Stimulated activated memory B cell treated with anti-CD40 and anti-IgM and Interleukin-4, amounts not matched to agents 10 μg/mL and 1 μg/mL and 100 μg/mL, for 72 hours (primary cell): ENCODE results near the gene PLEKHN1.
A peak's percentile ranks its signal among the peaks of the same experiment; 100 is the strongest.
"Not testable (repeated sequence)": the region's sequence is repeated elsewhere in the genome, so short reads cannot be mapped to it uniquely, and the experiment has no call there.

ENCODE experiments used
- ATAC-seq: fragments of 150-1000 bp; cut with Tn5 transposase; 2 replicates; pipeline ENCODE4 v1.10.0; 2021
- H3K27ac Mint-ChIP-seq: one replicate; pipeline ENCODE4 v1.8.0; 2022; ENCODE audit warnings: mild to moderate bottlenecking, mixed read lengths
- H3K27me3 Mint-ChIP-seq: one replicate; pipeline ENCODE4 v1.8.0; 2022; ENCODE audit warnings: mixed read lengths
- H3K36me3 Mint-ChIP-seq: one replicate; pipeline ENCODE4 v1.8.0; 2022; ENCODE audit warnings: mixed read lengths
- H3K4me1 Mint-ChIP-seq: one replicate; pipeline ENCODE4 v1.8.0; 2022; ENCODE audit warnings: mixed read lengths
- H3K4me3 Mint-ChIP-seq: one replicate; pipeline ENCODE4 v1.8.0; 2022; ENCODE audit warnings: mild to moderate bottlenecking, moderate library complexity, mixed read lengths
- H3K9me3 Mint-ChIP-seq: one replicate; pipeline ENCODE4 v1.8.0; 2022; ENCODE audit warnings: mixed read lengths

Gene PLEKHN1

GRCh38 chr1:970242-970972, 4.1 kb downstream of the PLEKHN1 start:
- no peak overlapping the region for H3K4me3 Mint-ChIP-seq
- no peaks in the 10 kb centered on the region for H3K9me3 Mint-ChIP-seq
- ATAC-seq, result no peak
- no peaks in the 10 kb centered on the region for H3K4me1 Mint-ChIP-seq
- peaks cover 53% of the 10 kb centered on the region for H3K27me3 Mint-ChIP-seq
- H3K36me3 Mint-ChIP-seq, result no peaks in the 10 kb centered on the region
- no peak overlapping the region for H3K27ac Mint-ChIP-seq

- H3K4me3 Mint-ChIP-seq, result no peak overlapping the region
- no peaks in the 10 kb centered on the region for H3K9me3 Mint-ChIP-seq
- no peak for ATAC-seq
- no peaks in the 10 kb centered on the region for H3K36me3 Mint-ChIP-seq
- peaks cover 60% of the 10 kb centered on the region for H3K27me3 Mint-ChIP-seq
- peaks cover 7% of the 10 kb centered on the region for H3K4me1 Mint-ChIP-seq
- no peak overlapping the region for H3K27ac Mint-ChIP-seq
These were observed 4.9 kb downstream of the PLEKHN1 start for GRCh38 chr1:970973-971730.

- peaks cover 61% of the 10 kb centered on the region for H3K27me3 Mint-ChIP-seq
- no peak for ATAC-seq
- no peak overlapping the region for H3K4me3 Mint-ChIP-seq
- no peaks in the 10 kb centered on the region for H3K36me3 Mint-ChIP-seq
- H3K27ac Mint-ChIP-seq, result no peak overlapping the region
- H3K9me3 Mint-ChIP-seq, result no peaks in the 10 kb centered on the region
- peaks cover 7% of the 10 kb centered on the region for H3K4me1 Mint-ChIP-seq
These were observed 5.6 kb downstream of the PLEKHN1 start for GRCh38 chr1:971751-972506.

- H3K27me3 Mint-ChIP-seq, result peaks cover 63% of the 10 kb centered on the region
These were observed 6.6 kb downstream of the PLEKHN1 start for GRCh38 chr1:972726-973458.

GRCh38 chr1:973459-974292, 7.4 kb downstream of the PLEKHN1 start:
- Mint-ChIP-seq H3K36me3 (peaks cover 5% of the 10 kb centered on the region), H3K4me3 (no peak overlapping the region), H3K27me3 (peaks cover 64% of the 10 kb centered on the region), H3K4me1 (peaks cover 12% of the 10 kb centered on the region), H3K27ac (no peak overlapping the region), H3K9me3 (no peaks in the 10 kb centered on the region)
- ATAC-seq, result no peak

More at GRCh38 chr1:972726-973458, 6.6 kb downstream of the PLEKHN1 start:
- ATAC-seq, result no peak
- Mint-ChIP-seq H3K9me3 (no peaks in the 10 kb centered on the region), H3K27ac (no peak overlapping the region), H3K36me3 (no peaks in the 10 kb centered on the region), H3K4me1 (peaks cover 7% of the 10 kb centered on the region), H3K4me3 (no peak overlapping the region)

GRCh38 chr1:974293-974640, 8.0 kb downstream of the PLEKHN1 start:
- Mint-ChIP-seq H3K4me3 (no peak overlapping the region), H3K4me1 (peaks cover 12% of the 10 kb centered on the region), H3K27me3 (peaks cover 61% of the 10 kb centered on the region), H3K9me3 (no peaks in the 10 kb centered on the region), H3K36me3 (peaks cover 5% of the 10 kb centered on the region), H3K27ac (no peak overlapping the region)
- ATAC-seq, result no peak

GRCh38 chr1:974687-975328, 8.5 kb downstream of the PLEKHN1 start:
- ATAC-seq, result no peak
- H3K4me3 Mint-ChIP-seq, result no peak overlapping the region
- H3K9me3 Mint-ChIP-seq, result no peaks in the 10 kb centered on the region
- H3K27ac Mint-ChIP-seq, result no peak overlapping the region
- H3K36me3 Mint-ChIP-seq, result peaks cover 5% of the 10 kb centered on the region
- H3K4me1 Mint-ChIP-seq, result peaks cover 12% of the 10 kb centered on the region
- H3K27me3 Mint-ChIP-seq, result peaks cover 61% of the 10 kb centered on the region

GRCh38 chr1:975365-975764, 9.1 kb downstream of the PLEKHN1 start:
- H3K4me3 Mint-ChIP-seq, result no peak overlapping the region

GRCh38 chr1:975896-976683, 9.8 kb downstream of the PLEKHN1 start:
- Mint-ChIP-seq H3K4me3 (no peak overlapping the region), H3K36me3 (peaks cover 5% of the 10 kb centered on the region), H3K27ac (peak overlapping the region; percentile 10), H3K27me3 (peaks cover 64% of the 10 kb centered on the region), H3K4me1 (peaks cover 12% of the 10 kb centered on the region), H3K9me3 (no peaks in the 10 kb centered on the region)
- peak; percentile 46 for ATAC-seq

More at GRCh38 chr1:975365-975764, 9.1 kb downstream of the PLEKHN1 start:
- H3K4me1 Mint-ChIP-seq, result peaks cover 12% of the 10 kb centered on the region
- H3K9me3 Mint-ChIP-seq, result no peaks in the 10 kb centered on the region
- H3K27ac Mint-ChIP-seq, result peak overlapping the region; percentile 10
- peaks cover 61% of the 10 kb centered on the region for H3K27me3 Mint-ChIP-seq
- H3K36me3 Mint-ChIP-seq, result peaks cover 5% of the 10 kb centered on the region
- no peak for ATAC-seq

- Mint-ChIP-seq H3K4me1 (peaks cover 12% of the 10 kb centered on the region), H3K27me3 (peaks cover 64% of the 10 kb centered on the region)
- not testable (repeated sequence) for H3K9me3 Mint-ChIP-seq, H3K27ac Mint-ChIP-seq, ATAC-seq, H3K4me3 Mint-ChIP-seq, H3K36me3 Mint-ChIP-seq
These were observed 10.5 kb downstream of the PLEKHN1 start for GRCh38 chr1:976791-977190.

GRCh38 chr1:978069-978834, 12.0 kb downstream of the PLEKHN1 start:
- Mint-ChIP-seq H3K36me3 (peaks cover 5% of the 10 kb centered on the region), H3K4me1 (peaks cover 12% of the 10 kb centered on the region), H3K4me3 (no peak overlapping the region), H3K27me3 (peaks cover 63% of the 10 kb centered on the region), H3K9me3 (no peaks in the 10 kb centered on the region), H3K27ac (peak overlapping the region; percentile 54)
- ATAC-seq, result peak; percentile 2

GRCh38 chr1:978835-979743, 12.8 kb downstream of the PLEKHN1 start:
- H3K4me3 Mint-ChIP-seq, result no peak overlapping the region
- no peak overlapping the region for H3K27ac Mint-ChIP-seq
- peaks cover 5% of the 10 kb centered on the region for H3K36me3 Mint-ChIP-seq
- ATAC-seq, result no peak
- H3K27me3 Mint-ChIP-seq, result peaks cover 63% of the 10 kb centered on the region
- H3K4me1 Mint-ChIP-seq, result peaks cover 12% of the 10 kb centered on the region
- H3K9me3 Mint-ChIP-seq, result no peaks in the 10 kb centered on the region
